Activated CD4-positive, alpha-beta T cell treated with anti-CD3 and anti-CD28 coated beads, Interleukin-2, amount 50 U/mL, for 4 hours (primary cell): ENCODE measurements around the gene NCEH1.
"Not testable (repeated sequence)": the region's sequence is repeated elsewhere in the genome, so short reads cannot be mapped to it uniquely, and the experiment has no call there.

Experiments used
- DNase-seq, 2 experiments: peaks; one replicate each; pipeline ENCODE4 v3.0.0-alpha.2; 2020

The NCEH1 gene

DNA sequence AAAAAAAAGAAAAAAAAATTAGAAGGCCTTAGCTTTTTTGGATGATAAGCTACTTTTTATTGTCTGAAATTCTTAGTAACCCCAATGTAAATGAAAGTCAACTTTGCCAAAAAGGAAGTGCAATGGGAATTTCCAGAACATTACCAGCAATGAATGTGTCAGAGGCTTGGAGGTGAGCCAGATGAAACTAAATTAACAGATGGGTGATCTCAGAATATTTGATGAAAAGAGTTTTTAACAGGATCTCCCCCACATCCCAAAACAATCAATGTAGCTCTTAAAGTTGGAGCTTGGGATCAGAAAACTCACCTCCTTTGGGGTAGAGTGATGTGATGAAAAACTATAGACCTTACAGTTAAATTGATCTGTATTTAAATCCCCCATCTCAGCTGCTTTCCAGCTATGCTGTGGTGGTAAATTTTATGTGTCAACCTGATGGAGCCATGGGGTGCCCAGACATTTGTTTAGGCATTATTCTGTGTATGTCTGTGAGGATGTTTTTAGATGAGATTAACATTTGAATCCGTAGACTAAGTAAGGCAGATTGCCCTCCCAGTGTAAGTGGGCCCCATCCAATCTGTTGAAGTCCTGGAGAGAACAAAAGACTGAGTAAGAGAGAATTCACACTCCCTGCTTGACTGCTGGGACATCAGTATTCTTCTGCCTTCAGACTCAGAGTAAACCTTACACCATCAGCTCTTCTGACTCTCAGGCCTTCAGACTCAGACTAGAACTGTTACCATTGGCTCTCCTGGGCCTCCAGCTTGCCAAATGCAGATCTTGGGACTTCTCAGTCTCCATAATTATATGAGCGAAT is 103.4 kb downstream of the NCEH1 start:
- DNase-seq = no peak

DNA sequence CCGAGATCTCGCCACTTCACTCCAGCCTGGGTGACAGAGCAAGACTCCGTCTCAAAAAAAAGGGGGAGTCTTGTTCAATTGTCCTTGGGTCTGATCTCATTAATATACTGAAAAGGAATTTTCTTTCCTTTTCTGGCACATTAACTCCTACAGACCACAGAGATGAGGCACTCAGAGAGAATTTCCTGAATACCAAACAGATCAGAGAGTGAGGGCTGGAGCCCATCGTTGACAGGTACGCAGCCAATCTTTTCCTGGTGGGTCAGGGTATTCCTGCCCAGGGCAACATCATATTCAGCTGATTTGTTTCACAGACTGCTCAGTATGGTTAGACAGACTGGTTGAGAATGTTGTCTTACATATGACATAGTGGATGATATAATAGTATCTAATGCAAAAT is 104.8 kb downstream of the NCEH1 start:
- DNase-seq = no peak

GRCh38 chr3:172604895-172605646 is 105.8 kb downstream of the NCEH1 start:
- DNase-seq = no peak

DNA sequence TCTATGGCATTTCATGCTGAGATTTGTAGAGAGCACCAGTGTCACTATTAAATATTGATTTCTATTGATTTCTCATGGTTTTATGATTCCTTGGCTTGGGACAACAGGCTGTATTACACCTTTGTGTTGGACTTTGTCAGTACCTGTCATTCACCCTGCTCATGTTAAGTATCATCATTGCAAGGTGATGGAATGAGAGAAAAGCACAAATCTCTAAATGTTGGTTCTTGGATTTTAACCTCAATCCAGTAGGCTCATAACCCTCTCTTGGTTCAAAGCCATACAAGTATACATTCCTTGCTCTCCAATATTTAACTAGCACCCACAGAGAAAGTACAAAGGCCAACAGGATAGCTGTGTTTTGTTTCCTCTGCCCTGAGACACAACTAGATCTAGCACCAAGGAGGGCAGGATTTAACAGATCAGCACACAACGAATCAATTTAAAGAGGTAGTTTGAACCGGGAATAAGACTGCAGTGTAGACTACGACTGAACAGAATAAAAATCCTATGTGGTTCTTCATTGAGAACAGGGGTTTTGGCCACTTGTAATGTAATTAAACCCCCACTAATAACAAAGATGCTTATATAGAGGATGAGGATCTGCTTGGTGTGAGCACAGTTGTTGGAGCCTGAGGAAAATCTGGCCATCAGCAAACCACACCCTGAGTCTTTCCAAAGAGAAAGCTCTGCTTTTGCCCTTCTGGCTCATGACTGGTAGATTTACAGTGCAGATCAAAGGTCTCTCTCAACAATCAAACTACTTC is 109.6 kb downstream of the NCEH1 start:
- DNase-seq = no peak

- no peak for DNase-seq
Measured at GRCh38 chr3:172600644-172601065, 110.2 kb downstream of the NCEH1 start.

DNA sequence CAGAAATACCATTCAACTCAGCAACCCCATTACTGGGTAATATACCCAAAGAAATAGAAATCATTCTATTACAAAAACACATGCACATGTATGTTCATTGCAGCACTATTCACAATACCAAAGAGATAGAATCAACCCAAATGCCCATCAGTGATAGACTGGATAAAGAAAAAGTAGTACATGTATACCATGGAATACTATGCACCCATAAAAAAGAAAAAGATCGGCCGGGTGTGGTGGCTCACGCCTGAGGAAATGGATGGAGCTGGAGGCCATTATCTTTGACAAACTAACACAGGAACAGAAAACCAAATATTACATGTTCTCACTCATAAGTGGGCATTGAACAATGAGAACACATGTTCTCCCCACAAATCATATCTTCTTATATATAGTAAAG is 112.0 kb downstream of the NCEH1 start:
- no peak for DNase-seq

DNA sequence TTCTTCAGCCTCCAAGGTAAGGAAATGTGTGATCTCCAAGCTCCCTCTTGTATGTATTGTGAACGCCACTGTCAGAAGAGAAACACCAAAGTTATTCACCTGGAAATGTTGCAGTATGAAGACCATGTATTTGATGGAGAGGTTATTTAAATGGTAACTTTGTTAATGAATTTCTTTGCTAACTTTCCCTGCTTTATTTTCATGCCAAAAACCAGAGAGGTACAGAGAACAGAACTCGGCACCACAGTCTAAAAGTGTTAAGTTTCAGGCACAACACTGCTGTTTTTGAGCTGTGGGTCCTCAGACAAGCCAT is 114.5 kb downstream of the NCEH1 start:
- no peak for DNase-seq

DNA sequence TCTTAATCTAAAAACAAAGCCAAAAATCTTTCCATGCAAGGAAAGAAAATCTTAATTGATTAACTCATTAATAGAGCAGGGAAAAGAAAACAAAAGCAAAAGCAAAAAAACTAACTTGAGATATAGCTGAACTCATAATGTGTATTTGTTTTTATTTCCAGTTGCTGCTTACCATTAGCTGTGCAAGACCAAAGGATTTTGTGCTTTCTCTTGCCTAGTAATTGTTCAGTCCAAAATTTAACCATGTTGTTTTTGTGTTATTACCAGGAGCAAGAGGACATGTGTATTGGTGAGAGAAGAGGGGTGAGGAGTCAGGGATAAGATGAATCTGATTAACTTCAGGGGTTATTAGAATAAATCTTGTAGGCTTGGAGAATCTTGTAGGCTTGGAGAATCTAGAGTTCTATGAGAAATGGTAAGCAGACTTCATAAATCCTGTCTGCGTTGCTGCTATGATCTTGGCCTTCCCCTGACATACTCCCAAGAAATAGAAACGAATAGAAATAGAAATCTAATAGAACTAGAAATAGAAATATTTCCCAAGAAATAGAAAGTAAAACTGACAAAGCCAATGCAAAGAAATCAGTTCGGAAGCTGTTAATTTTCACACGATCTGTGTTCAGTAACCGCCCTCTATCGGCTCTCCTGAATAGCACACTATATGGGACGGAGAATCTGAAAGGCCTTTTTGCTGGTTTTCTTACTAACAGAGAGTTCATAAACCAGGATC is 115.0 kb downstream of the NCEH1 start:
- DNase-seq = peak; percentile 14 to 15

DNA sequence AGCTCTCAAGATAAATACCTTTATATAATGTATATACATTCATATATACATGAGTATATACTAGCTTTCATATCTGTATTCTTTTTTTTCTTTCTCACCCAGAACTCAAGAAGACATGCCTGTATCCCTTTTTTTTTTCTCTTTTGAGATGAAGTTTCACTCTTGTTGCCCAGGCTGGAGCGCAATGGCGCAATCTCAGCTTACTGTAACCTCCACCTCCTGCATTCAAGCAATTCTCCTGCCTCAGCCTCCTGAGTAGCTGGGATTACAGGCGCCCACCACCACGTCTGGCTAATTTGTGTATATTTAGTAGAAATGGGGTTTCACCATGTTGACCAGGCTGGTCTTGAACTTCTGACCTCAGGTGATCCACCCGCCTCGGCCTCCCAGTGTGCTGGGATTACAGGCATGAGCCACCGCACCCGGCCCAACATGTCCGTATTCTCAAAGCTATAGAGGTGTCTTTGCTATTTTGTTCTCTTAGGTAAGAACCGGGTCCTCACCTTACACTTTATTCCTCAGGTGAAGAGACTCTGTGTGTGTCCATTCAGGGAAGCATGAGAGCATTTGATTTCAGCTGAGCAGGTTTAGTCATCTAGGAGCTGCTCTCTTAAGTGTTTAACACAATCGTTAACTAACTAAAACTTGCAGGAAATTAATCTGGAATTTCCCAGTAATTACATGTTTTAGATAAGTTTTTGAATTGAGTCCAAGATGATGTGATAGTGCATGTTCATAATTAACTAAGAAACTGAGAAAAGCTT is 115.8 kb downstream of the NCEH1 start:
- DNase-seq = not testable (repeated sequence)

GRCh38 chr3:172592898-172593669 is 117.8 kb downstream of the NCEH1 start:
- DNase-seq = no peak

GRCh38 chr3:172591876-172592771 is 118.7 kb downstream of the NCEH1 start:
- DNase-seq = peak; percentile 64 to 73

GRCh38 chr3:172591125-172591605 is 119.7 kb downstream of the NCEH1 start:
- no peak for DNase-seq

GRCh38 chr3:172586436-172586835 is 124.4 kb downstream of the NCEH1 start:
- DNase-seq = no peak

DNA sequence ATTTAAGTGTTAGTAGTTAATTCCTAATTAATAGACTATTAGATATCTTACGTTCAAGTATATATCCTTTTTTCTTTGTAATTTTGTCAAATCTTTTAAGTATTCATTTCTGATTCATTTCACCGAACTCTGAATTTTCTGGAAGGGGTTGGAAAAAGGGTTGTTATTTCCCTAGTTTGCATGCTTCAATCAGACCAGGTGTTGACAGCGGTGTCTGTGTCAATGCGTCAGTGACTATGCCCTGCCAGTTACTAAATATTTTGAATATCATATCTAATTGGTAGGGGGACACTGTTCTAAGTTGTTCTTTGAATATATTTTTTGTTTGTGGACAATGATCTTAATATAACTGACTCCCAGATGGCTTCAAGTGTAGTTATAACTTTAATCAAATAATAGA is 124.9 kb downstream of the NCEH1 start:
- no peak for DNase-seq

GRCh38 chr3:172582712-172583111 is 128.2 kb downstream of the NCEH1 start:
- no peak for DNase-seq

- no peak for DNase-seq
Measured at GRCh38 chr3:172581757-172582166, 129.1 kb downstream of the NCEH1 start.

GRCh38 chr3:172580680-172581401 is 130.0 kb downstream of the NCEH1 start:
- DNase-seq = no peak
